Epithelial cell of prostate (primary cell): ENCODE measurements around the gene ZBED5.
"Not testable (repeated sequence)": the region's sequence is repeated elsewhere in the genome, so short reads cannot be mapped to it uniquely, and the experiment has no call there.

Experiments used
- DNase-seq: peaks from one replicate; pipeline ENCODE4 v3.0.0-alpha.2; 2011; ENCODE audit warnings: low read depth, low spot score
- H3K27ac ChIP-seq: fragments of 450-650 bp; 2 replicates; pipeline ENCODE4 v1.5.1; 2017; ENCODE audit warnings: mild to moderate bottlenecking

ZBED5 gene

DNA sequence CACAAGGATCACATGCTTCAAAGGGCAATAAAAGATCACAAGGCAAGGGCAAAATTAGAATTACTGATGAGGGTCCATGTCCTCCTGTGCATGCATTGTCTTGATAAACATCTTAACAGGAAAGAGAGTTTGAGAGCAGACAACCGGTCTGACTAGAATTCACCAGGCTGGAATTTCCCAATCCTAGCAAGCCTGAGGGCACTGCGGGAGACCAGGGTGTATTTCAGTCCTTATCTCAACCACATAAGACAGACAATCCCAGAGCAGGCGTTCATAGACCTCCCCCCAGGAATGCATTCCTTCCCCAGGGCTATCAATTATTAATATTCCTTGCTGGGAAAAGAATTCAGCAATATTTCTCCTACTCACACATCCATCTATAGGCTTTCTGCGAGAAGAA is 26.4 kb upstream of the ZBED5 start:
- not testable (repeated sequence) for H3K27ac ChIP-seq, DNase-seq

DNA sequence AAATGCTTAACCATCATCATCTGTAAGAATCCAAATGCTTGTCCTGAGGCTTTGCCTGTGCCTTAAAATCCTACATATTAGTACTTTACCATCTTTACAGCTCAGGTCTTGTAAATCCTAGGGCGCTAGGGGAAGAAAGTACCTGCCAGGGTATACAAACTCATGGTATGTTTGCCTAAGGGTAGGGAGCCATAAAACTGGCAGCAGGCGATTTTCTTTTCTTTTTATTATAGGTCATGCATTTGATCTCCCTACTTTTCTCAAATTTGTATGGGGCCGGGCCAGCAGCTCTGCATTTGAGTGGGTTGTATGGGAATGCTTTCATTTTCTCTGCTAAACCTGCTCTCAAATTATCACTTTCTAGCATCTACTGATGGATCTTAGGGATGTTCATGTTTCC is 24.0 kb upstream of the ZBED5 start:
- H3K27ac ChIP-seq: no peak overlapping the region
- no peak for DNase-seq

DNA sequence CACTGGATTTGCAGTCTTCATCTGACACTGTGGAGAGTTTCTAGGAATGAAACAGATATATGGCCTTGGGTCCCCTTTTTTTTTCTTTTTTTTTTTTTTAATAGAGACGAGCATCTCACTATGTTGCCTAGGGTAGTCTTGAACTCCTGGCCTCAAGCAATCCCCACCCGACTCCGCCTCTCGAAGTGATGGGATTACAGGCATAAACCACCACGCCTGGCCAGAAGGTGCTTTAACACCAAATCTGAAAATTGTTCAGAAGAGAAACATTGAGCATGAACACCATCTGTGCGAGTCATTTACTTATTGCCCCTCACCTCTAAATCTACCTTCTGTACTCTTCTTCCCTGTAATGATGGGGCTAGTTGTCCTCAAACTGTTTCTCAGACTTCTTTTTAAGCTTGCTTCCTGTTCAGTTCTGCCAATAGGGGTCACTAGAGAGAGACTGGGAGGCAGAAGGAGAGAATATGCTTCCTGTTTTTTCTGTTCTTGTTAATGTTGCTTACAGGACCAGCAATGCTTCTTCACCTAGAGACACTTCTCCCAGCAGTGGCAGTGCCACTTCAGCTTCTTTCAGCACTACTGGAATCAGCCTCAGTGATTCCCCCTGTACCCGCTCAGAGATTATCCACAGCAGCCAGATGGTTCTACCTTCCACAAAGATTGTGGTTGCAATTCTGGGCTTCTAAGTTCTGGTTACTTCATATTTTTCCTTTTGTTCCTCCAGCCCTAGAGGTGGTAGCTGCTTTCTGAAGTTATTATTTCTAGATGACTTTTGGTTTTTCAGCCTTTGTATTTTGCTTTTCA is 20.8 kb upstream of the ZBED5 start:
- no peak for DNase-seq
- H3K27ac ChIP-seq: no peak overlapping the region

DNA sequence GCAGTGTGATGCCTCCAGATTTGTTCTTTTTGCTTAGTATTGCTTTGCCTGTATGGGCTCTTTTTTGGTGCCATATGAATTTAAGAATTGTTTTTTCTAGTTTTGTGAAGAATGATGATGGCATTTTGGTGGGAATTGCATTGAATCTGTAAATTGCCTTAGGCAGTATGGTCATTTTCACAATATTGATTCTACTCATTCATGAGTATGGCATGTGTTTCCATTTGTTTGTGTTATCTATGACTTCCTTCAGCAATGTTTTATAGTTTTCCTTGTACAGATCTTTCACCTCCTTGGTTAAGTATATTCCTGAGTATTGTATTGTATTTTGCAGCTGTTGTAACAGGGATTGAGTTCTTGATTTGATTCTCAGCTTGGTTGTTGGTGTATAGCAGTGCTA is 18.3 kb upstream of the ZBED5 start:
- H3K27ac ChIP-seq: peak overlapping the region; percentile 88
- DNase-seq: no peak

DNA sequence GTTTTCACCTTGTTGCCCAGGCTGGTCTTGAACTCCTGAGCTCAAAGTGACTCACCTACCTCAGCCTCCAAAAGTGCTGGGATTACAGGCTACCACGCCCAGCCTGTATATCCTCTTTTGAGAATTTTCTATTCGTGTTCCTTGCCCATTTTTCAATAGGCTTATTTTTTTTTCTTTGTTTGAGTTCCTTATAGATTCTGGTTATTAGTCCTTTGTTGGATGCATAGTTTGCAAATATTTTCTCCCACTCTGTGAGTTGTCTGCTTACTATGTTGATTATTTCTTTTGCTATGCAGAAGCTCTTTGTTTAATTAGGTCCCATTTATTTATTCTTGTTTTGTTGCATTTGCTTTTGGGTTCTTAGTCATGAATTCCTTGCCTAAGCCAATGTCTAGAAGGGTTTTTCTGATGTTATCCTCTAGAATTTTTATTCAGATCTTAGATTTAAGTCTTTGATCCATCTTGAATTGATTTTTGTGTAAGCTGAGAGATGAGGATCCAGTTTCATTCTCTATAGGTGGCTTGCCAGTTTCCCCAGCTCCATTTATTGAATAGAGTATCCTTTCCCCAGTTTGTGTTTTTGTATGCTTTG is 17.7 kb upstream of the ZBED5 start:
- H3K27ac ChIP-seq: peak overlapping the region; percentile 88
- no peak for DNase-seq

DNA sequence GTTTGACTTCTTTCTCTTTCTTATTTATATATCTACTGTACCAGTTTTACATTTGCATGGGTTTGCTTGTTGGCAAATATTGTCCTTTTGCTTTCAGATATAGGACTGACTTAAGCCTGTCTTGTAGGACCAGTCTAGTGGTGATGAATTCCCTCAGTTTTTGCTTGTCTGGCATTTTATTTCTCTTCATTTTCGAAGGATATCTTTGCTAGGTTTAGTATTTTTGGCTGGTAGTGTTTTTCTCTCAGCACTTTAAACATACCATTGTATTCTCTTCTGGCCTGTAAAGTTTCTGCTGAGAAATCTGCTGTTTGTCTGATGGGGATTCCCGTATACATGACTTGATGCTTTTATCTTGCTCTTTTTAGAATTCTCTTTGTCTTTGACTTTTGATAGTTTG is 14.2 kb upstream of the ZBED5 start:
- no peak for DNase-seq
- no peak overlapping the region for H3K27ac ChIP-seq

DNA sequence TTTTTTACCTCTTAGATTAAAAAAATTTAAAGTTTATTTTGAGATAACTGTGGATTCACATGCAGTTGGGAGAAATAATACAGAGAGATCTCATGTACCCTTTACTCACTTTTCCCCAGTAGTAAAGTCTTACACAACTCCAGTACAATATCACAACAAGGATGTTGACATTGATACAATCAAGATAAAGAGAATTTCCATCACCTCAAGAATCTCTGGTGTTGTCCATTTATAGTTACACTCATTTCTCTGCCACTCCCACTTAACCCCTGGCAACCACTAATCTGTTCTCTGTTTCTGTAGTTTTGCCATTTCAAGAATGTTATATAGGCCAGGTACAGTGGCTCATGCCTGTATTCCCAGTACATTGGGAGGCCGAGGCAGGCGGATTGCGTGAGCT is 10.5 kb upstream of the ZBED5 start:
- DNase-seq: no peak
- no peak overlapping the region for H3K27ac ChIP-seq

DNA sequence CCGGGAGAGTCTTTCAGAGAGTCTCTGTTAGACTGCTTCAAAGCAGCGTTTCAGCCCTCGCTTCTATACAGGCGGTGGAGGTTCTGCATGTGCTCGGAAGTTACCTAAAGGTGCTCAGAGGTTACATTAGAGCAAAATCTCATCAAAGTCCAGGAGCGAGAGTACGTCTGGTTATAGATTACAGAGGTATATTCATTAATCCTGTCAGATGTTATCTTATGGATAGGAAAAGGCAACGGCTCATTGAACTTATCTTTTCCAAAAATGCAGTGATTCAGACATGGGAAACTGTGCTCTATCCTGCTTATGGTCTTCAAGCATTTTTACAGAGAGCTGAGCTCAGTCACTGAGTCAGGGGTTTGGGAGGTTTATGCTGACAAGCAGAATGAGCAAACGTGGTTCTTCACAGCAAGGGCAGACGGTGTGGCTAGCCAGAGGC is 9.1 kb upstream of the ZBED5 start:
- H3K27ac ChIP-seq: no peak overlapping the region
- DNase-seq: no peak

DNA sequence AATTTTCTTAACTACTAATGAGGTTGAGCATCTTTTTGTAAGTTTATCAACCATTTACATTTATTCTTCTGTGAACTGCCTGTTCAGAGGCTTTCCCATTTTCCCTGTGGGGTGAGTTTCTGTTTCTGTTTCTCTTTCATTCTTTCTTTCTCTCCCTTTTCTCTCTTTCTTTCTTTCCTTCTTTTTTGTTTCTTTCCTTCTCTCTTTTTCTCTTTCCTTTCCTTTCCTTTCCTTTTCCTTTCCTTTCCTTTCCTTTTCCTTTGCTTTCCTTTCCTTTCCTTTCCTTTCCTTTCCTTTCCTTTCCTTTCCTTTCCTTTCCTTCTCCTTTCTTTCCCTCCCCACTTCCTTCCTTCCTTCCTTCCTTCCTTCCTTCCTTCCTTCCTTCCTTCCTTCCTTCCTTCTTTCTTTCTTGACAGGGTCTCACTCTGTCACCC is 8.0 kb upstream of the ZBED5 start:
- no peak for DNase-seq
- H3K27ac ChIP-seq: no peak overlapping the region

DNA sequence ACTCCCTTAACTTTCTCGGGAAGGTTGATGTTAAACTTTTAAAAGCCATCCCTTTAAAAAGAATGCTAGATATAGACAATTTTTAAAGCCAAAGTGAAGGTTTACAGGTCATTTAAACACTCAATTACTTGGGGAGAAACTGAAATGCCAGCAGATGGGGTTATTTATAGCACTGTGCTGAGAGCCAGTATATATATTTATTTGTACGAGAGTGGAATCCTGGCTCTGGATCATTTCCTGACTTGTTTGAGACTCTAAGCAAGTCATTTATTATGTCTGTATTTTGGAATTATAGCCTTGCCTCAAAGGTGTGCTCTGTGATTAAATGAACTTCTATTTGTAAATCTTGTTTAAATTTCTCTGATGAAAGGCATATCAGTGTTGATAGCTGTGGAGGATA is 6.8 kb upstream of the ZBED5 start:
- H3K27ac ChIP-seq: no peak overlapping the region
- DNase-seq: no peak

DNA sequence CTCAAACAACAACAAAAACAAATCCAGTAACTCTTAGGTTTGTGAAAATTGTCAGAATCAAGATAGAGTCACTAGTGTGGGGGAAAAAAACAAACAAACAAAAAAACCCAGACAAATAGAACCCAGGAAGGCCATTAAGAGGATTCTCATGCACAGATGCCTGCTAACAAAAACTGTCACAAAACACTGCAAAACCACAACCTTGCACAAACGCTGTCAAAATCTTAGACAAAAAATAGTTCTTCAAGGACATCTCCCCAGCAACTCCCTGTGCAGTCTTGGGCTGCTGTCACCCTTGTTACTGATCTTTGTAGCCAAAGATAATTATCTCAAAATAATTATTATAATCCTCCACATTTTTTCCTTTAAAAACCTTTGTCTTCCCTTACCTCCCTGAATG is 4.6 kb upstream of the ZBED5 start:
- H3K27ac ChIP-seq: no peak overlapping the region
- DNase-seq: no peak

DNA sequence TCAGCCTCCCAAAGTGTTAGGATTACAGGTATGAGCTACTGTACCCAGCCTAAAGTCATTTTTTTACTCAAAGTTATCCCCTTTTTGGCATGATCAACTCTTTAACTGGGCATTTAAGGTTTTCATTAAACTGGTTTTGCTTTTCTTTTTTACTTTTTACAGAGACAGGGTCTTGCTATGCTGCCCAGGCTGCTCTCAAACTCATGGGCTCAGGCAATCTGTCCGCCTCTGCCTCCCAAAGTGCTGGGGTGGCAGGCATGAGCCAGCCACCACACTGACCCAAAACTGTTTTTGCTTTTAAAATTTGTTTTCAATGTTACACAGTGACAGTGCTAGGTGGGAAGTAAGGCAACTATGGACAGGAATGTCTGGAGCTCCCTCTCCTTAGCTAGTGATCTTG is 3.9 kb upstream of the ZBED5 start:
- H3K27ac ChIP-seq: no peak overlapping the region
- no peak for DNase-seq

DNA sequence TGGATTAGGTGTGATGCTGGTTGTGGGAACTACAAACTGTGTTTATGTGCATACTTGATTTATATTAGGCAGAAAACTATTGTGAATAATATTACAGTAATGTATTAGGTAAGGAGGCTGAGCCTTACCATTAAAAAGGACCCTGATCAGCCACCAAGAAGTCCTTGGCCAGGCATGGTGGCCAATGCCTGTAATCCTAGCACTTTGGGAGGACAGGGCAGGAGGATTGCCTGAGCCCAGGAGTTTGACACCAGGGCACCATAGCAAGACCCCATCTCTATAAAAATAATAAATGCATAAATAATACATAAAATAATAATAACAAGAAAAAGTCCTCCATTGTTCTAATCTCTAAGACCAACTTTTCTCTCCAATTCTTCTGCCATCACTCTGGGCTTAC is 3.2 kb upstream of the ZBED5 start:
- no peak for DNase-seq
- no peak overlapping the region for H3K27ac ChIP-seq

DNA sequence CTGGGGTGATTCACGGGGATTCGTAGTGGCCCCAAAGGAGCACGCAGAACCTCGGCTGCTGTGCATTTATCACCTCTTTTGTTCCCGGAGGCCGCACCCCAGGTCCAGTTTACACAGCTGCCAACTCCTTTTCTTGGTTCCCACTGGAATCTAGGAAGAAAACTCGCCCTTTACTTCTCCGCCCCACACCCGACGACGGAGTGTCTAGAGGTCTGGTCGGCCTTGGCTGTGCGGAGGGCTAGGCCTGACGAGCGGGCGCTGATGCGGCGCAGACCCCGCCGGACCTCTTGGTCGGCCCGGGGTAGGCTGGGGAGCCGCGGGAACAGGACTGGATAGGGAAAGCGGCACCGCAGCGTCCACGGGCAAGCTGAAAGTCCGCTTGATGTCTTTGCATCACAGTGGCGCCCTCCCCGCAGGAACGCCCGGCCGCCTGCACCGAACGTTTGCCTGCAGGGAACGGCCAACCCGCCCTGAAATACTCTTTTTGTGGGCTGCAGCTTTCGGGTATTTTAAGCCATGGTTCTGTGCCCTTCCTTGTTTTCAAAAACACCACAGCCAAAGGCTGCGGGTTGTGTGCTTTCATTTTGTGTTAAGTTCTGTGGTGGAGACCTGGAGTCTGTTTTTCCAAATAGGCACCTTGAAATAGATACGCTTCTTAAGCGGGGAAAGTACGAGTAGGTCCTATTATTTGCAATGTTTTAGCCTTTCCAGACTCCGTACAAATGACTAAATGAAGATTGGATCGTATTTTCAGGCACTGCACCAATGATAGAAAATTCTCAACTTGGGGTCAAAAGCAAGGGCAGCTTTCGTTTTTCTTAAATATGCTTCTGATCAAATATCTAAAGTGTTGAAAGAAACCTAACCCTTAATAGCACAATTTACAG is 829 bp upstream of the ZBED5 start:
- peak overlapping the region; percentile 97 for H3K27ac ChIP-seq
- no peak for DNase-seq

DNA sequence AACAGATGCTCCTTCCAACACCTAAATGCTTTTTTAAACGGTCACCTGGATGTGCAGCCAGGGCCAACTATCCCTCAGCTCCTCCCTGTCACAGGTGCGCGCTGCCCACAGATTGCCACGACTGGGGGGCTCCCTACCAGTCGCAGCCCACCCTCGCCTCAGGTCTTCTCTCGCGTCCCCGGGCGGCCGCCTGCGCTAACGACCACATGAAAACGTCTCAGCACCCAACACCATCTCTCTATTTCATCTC is 469 bp downstream of the ZBED5 start:
- H3K27ac ChIP-seq: peak overlapping the region; percentile 97
- no peak for DNase-seq

DNA sequence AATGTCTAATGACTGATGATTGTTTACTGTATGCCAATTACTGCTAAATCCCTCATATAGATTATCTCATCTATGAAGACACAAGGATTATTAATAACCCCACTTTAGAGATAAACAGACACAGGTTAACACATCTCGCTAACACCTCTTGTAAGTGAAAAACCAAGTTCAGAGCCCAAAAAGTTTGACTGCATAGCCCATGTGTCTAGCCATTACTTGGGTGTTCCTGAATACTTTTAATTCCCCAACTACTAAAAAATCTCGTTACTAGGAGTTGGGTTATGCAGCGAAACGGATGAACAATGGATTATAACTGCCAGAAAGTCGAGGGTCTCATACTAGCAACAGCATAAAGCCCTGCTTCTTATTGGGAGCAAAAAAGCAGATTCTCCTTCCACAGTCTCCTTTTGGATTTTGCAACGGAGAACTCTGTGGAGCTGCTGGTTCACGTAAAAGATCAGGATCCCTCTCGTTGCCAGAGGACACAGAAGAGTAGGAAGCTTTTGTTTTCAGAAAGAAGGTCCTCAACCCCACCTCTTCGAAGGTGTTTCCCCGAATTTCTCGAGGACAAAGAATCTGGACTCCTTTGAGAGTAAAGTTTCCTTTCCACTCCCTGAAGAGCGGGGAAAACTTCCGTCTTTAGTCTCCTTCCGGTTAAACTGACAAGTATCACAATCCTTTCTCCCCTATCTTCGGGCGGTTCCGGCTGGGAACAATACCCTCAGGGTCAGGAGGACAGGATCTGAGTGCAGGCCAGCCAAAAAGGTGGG is 979 bp downstream of the ZBED5 start:
- no peak for DNase-seq
- peak overlapping the region; percentile 97 for H3K27ac ChIP-seq

DNA sequence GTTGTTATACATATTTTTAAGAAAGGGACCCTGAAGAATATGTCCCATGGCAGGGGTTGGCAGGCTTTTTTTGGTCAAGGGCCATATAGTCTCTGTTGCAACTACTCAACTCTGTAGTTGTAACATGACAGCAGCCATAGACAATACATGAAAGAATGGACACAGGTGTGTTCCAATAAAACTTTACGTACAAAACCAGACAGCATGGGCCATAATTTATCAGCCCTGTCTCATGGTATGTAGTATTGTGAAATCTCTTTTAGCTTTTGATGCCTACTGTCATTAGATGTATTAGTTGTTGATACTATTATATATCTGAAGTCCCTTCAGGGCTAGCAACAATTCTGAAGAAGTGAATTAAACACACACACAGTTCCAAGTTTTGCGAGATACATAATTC is 2.6 kb downstream of the ZBED5 start:
- DNase-seq: no peak
- no peak overlapping the region for H3K27ac ChIP-seq

DNA sequence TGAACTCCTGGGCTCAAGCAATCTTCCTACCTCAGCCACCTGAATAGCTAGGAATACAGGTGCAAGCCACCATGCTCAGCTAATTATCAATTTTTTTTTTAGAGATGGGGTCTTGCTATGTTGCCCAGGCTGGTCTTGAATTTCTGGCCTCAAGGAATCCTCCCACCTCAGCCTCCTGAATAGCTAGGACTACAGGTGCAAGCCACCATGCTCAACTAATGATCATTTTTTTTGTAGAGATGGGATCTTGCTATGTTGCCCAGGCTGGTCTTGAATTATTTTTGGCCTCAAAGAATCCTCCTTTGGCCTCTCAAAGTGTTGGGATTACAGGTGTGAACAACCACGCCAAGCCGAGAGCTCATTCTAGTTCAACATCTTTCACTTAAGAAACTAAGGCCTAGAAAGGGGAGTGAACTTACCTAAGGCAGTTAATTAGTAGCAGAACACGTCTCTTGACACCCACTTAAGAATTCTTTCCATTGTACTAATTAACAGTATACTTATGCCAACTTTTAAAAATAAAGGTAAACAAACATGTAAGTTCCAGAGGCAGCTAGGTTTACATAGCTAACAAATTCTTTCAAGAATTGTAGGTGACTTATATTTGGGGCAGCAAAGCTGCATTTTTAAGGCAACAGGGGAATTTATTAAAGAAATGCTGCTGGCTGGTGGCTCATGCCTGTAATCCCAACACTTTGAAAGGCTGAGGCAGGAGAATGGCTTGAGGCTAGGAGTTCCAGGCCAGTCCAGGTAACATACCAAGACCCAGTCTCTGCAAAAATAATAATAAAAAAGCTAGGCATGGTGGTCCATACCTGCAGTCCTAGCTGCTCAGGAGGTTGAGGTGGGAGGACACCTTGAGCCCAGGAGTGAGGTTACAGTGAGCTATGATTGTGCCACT is 9.6 kb downstream of the ZBED5 start:
- no peak overlapping the region for H3K27ac ChIP-seq
- no peak for DNase-seq

DNA sequence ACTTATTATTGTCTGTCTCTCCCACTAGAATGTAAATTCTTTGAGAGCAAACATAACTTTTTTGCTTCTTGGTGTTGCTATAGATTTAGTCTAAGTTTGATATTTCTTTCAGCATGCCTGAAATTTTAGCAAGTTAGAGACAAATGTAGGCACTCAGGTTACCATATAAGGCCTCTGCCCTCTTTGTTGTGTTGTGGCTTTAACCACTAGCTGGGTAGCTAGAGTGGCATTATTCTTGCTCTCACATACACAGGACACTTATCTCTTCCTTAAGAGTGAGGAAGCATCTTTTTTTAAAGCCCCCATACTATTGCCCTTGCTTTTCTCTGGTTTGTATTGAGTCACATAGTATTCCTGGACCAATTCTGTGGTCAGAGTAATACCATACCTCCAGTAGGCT is 11.2 kb downstream of the ZBED5 start:
- H3K27ac ChIP-seq: no peak overlapping the region
- no peak for DNase-seq

DNA sequence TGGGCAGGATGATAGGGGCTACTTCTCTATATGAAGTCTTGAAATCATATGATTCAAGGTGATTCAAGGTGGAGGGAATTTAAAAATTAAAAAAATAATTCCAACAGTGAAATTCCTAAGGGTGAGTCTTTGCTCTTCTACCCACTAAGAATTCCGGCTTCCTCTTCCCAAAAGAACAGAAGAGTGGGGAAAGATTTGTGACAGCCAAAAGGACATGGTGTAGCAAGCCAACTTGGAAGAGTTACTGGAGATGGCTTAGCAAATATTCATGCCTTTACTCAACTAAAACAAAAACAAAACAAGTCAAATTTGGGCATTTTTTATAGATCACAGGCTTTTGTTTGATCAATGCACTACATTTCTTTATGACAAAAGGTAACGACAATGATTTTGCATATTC is 12.3 kb downstream of the ZBED5 start:
- no peak overlapping the region for H3K27ac ChIP-seq
- DNase-seq: no peak
